Effector memory CD4-positive, alpha-beta T cell (primary cell): Measurements from ENCODE around the gene RAB44.

Experiments used
- DNase-seq, 3 donors: peaks; one replicate each; pipeline ENCODE4 v3.0.0-alpha.2; 2020
- H3K27ac ChIP-seq: 2 replicates; pipeline ENCODE4 v1.7.0; 2013; ENCODE audit warnings: mild to moderate bottlenecking, low read length, moderate library complexity; ENCODE audit not compliant: insufficient read depth, poor library complexity, severe bottlenecking
- H3K27me3 ChIP-seq: replicated peaks from 2 replicates; pipeline ENCODE4 v1.7.0; 2013; ENCODE audit warnings: mild to moderate bottlenecking, low read length; ENCODE audit not compliant: insufficient read depth, control insufficient read depth, poor library complexity, severe bottlenecking
- H3K36me3 ChIP-seq: 2 replicates; pipeline ENCODE4 v1.7.0; 2013; ENCODE audit warnings: mild to moderate bottlenecking, low read length, moderate library complexity; ENCODE audit not compliant: control insufficient read depth, insufficient read depth
- H3K4me1 ChIP-seq: 2 replicates; pipeline ENCODE4 v1.7.0; 2013; ENCODE audit warnings: low read length, mild to moderate bottlenecking; ENCODE audit not compliant: control insufficient read depth, insufficient read depth, poor library complexity, severe bottlenecking
- H3K4me3 ChIP-seq: 2 replicates; pipeline ENCODE4 v1.7.0; 2013; ENCODE audit warnings: low read length, low read depth, mild to moderate bottlenecking; ENCODE audit not compliant: insufficient read depth, poor library complexity, severe bottlenecking
- H3K9me3 ChIP-seq: 2 replicates; pipeline ENCODE4 v1.7.0; 2013; ENCODE audit warnings: mild to moderate bottlenecking, low read length, moderate library complexity; ENCODE audit not compliant: control insufficient read depth

The RAB44 gene

DNA sequence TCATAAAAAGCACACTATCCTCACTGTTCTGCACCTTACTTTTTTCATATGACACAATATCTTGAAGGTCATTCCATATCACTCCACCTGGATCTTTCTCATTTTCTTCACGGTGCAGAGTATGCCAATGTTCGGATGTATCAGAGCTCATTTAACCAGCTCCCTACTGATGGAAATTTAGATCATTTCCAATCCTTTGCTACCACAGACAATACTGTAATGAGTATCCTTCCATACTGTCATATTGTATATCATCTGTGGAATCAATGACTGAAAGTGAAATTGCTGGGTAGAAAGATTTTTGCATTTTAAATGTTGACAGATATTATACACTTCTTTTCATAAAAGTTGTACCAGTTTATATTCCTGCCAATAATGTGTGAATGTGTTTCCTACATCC, 2.2 kb upstream of the RAB44 start:
- H3K9me3 ChIP-seq = no peaks in the 10 kb centered on the region
- no peak overlapping the region for H3K27ac ChIP-seq
- H3K4me1 ChIP-seq = peaks cover 17% of the 10 kb centered on the region
- no peaks in the 10 kb centered on the region for H3K27me3 ChIP-seq
- no peak for DNase-seq
- H3K36me3 ChIP-seq = no peaks in the 10 kb centered on the region
- H3K4me3 ChIP-seq = no peak overlapping the region

GRCh38 chr6:36698196-36698595, 570 bp downstream of the RAB44 start:
- Histone ChIP-seq H3K9me3 (no peaks in the 10 kb centered on the region), H3K27me3 (no peaks in the 10 kb centered on the region), H3K4me3 (no peak overlapping the region), H3K27ac (no peak overlapping the region), H3K36me3 (no peaks in the 10 kb centered on the region), H3K4me1 (no peaks in the 10 kb centered on the region)
- DNase-seq = no peak

DNA sequence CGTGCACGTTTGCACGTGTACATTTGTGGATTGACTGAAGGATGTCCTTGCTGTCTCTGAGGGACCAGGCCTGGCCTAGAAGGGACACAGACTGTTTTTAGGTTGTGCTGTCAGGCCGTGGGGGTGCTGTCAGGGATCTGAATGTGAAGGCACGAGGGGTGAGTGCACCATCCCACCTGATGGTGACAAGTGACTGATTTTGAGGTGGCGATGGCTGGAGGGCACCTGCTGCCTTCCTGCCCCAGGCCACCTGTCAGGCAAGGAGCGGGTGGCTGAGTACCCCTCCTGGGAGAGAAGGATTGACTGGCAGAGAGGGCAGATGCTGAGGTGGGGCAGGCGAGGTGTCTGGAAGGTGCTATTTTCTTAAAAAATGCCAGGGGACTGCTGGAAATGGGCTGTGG, 1.2 kb downstream of the RAB44 start:
- no peaks in the 10 kb centered on the region for H3K9me3 ChIP-seq
- no peak overlapping the region for H3K27ac ChIP-seq
- H3K4me3 ChIP-seq = no peak overlapping the region
- no peaks in the 10 kb centered on the region for H3K27me3 ChIP-seq
- DNase-seq = no peak
- no peaks in the 10 kb centered on the region for H3K4me1 ChIP-seq
- H3K36me3 ChIP-seq = no peaks in the 10 kb centered on the region

GRCh38 chr6:36699348-36699747, 1.7 kb downstream of the RAB44 start:
- H3K4me1 ChIP-seq = no peaks in the 10 kb centered on the region
- H3K36me3 ChIP-seq = no peaks in the 10 kb centered on the region
- H3K4me3 ChIP-seq = no peak overlapping the region
- H3K9me3 ChIP-seq = no peaks in the 10 kb centered on the region
- no peak for DNase-seq
- H3K27ac ChIP-seq = no peak overlapping the region
- no peaks in the 10 kb centered on the region for H3K27me3 ChIP-seq

GRCh38 chr6:36700071-36700812, 2.6 kb downstream of the RAB44 start:
- Histone ChIP-seq H3K4me3 (no peak overlapping the region), H3K27me3 (no peaks in the 10 kb centered on the region), H3K9me3 (no peaks in the 10 kb centered on the region), H3K27ac (no peak overlapping the region), H3K4me1 (no peaks in the 10 kb centered on the region), H3K36me3 (no peaks in the 10 kb centered on the region)
- no peak for DNase-seq

DNA sequence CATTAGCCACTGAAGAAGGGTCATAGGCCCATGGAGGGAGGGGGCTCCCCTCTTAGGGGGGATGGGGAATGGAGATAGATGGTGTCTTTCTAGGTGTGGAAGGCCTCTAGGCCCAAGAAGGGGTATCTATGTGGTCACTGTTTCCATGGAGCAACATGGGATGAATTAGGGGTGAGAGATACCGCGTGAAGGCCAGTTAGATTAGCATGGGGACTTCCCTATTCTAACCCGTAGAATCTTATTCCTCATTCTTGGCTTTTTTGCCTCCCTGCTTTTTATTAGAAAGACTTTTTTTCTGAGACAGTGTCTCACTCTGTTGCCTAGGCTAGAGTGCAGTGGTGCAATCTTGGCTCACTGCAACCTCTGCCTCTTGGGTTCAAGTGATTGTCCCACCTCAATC, 3.2 kb downstream of the RAB44 start:
- no peak for DNase-seq
- H3K36me3 ChIP-seq = no peaks in the 10 kb centered on the region
- no peaks in the 10 kb centered on the region for H3K9me3 ChIP-seq
- H3K4me3 ChIP-seq = no peak overlapping the region
- H3K27ac ChIP-seq = no peak overlapping the region
- H3K4me1 ChIP-seq = no peaks in the 10 kb centered on the region
- H3K27me3 ChIP-seq = no peaks in the 10 kb centered on the region

- Histone ChIP-seq H3K27me3 (no peaks in the 10 kb centered on the region), H3K4me3 (no peak overlapping the region), H3K36me3 (no peaks in the 10 kb centered on the region), H3K27ac (no peak overlapping the region), H3K9me3 (no peaks in the 10 kb centered on the region), H3K4me1 (no peaks in the 10 kb centered on the region)
- no peak for DNase-seq
Measured at GRCh38 chr6:36701401-36701991, 3.9 kb downstream of the RAB44 start.

DNA sequence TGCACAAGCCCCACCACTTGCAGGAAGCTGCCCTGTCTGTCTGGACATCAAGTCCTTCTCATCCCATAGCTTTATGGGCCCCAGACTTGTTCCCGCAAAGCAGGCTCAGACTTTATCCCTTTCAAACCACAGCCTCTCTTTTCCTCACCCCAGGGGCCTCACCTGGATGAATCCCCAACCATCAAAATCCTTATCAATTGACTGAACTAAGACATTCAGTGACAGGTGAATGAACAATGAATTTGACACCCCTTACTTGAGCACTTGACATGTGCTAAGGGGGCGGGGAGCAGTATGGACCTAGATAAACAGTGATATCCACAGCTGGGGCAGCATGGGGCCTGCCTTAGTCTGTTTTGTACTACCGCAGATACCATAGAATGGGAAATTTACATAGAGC, 5.0 kb downstream of the RAB44 start:
- H3K27ac ChIP-seq = no peak overlapping the region
- H3K27me3 ChIP-seq = no peaks in the 10 kb centered on the region
- no peaks in the 10 kb centered on the region for H3K4me1 ChIP-seq
- no peak overlapping the region for H3K4me3 ChIP-seq
- H3K36me3 ChIP-seq = no peaks in the 10 kb centered on the region
- DNase-seq = no peak
- no peaks in the 10 kb centered on the region for H3K9me3 ChIP-seq

GRCh38 chr6:36703081-36703606, 5.5 kb downstream of the RAB44 start:
- DNase-seq = no peak

GRCh38 chr6:36703982-36704381, 6.4 kb downstream of the RAB44 start:
- H3K36me3 ChIP-seq = no peaks in the 10 kb centered on the region
- H3K27me3 ChIP-seq = no peaks in the 10 kb centered on the region
- H3K4me3 ChIP-seq = no peak overlapping the region
- H3K4me1 ChIP-seq = no peaks in the 10 kb centered on the region
- DNase-seq = no peak
- no peaks in the 10 kb centered on the region for H3K9me3 ChIP-seq
- H3K27ac ChIP-seq = no peak overlapping the region

More at GRCh38 chr6:36703081-36703606, 5.5 kb downstream of the RAB44 start:
- H3K27me3 ChIP-seq = no peaks in the 10 kb centered on the region
- no peak overlapping the region for H3K27ac ChIP-seq
- H3K4me3 ChIP-seq = no peak overlapping the region
- no peaks in the 10 kb centered on the region for H3K4me1 ChIP-seq
- no peaks in the 10 kb centered on the region for H3K36me3 ChIP-seq
- no peaks in the 10 kb centered on the region for H3K9me3 ChIP-seq
